IPS DF 4.7 (cell line): ENCODE measurements around the gene TNP2.
"Not testable (repeated sequence)": the region's sequence is repeated elsewhere in the genome, so short reads cannot be mapped to it uniquely, and the experiment has no call there.

Experiments used
- DNase-seq: peaks from one replicate; pipeline ENCODE4 v3.0.0-alpha.2; 2013; ENCODE audit warnings: low spot score; ENCODE audit errors: extremely low read depth

TNP2 gene

DNA sequence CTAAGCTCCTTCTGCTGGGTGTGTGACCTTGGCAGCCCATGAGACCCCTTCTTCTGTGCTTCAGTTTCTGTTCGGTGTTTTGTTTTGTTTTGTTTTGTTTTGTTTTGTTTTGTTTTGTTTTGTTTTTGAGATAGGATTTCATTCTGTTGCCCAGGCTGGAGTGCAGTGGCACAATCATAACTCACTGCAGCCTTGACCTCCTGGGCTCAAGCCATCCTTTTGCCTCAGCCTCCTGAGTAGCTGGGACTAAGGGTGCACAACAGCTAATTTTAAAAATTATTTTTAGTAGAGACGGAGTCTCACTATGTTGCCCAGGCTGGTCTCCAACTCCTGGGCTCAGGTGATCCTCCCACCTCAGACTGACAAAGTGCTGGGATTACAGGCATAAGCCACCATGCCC is 48.6 kb downstream of the TNP2 start:
- DNase-seq = not testable (repeated sequence)

DNA sequence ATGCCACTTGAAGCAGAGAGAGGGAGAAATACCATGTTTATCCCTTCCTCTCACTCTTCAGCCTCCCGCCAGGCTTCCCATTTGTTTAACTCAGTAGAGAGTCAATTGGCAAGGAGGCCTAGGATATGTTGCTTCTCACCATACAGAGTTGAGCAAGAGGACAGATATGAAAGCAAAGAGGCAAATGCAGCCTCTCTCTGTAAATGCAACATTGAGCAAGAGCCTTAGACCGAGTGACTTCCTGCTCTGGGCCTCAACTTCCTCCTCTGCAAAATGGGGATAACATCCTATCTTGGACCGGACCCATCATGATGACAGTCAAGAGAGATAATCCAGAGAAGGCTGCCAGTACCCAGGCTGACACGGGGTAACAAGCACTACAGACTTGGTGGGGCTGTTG is 49.9 kb downstream of the TNP2 start:
- no peak for DNase-seq

DNA sequence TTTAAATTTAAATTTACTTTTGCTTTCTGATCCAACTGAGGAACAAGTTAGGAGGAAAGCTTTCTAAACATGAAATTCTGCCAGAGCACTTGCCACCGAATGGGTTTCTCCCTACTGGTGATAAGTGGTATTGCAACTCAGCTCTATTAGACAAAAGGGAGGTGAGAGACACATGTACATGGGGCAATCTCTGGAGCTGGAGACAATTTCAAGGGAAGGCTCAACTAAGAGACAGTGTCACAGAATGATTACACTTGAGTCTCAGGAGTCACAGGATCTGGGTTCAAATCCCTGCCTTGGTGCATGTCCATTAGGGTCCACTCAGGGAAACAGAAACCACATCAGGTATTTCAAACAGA is 50.5 kb downstream of the TNP2 start:
- no peak for DNase-seq
